PC-3 (cell line): ENCODE data around the gene BOD1L2. TPM values are rescaled to one million over a fixed set of nuclear protein-coding genes. Genes with fewer than 3 reads are reported as not detected.

Experiments used
- ATAC-seq: fragments of 200-7000 bp; cut with Tn5 transposase; 2 replicates; pipeline ENCODE4 v1.9.1; 2020; ENCODE audit warnings: mild to moderate bottlenecking, moderate library complexity
- BruUV-seq: library from RNA; stranded (reverse); fragments of 400-500 nt; replicated peaks from 2 replicates; lab custom pipeline; 2021; lab: Mats Ljungman, UMichigan
- CTCF ChIA-PET: fragments of 300-600 bp; sonication (Branson Sonifier 250); formaldehyde crosslinking; loops from one replicate; lab custom pipeline; 2022; ENCODE audit warnings: antibody characterized with exemption; lab: Charles Lee
- POLR2A ChIA-PET: fragments of 300-600 bp; sonication (Branson Sonifier 250); formaldehyde crosslinking; loops from one replicate; lab custom pipeline; 2022; ENCODE audit warnings: antibody characterized with exemption; ENCODE audit not compliant: unreplicated experiment; lab: Charles Lee
- DNase-seq: peaks from one replicate; pipeline ENCODE4 v3.0.0-alpha.2; 2015
- H2AFZ ChIP-seq: fragments of 300-600 bp; sonication (generic); 2 replicates; pipeline ENCODE4 v1.6.0; 2016; ENCODE audit warnings: antibody characterized with exemption, low read length
- H3F3A ChIP-seq: fragments of 300-600 bp; sonication (generic); one replicate; pipeline ENCODE4 v1.6.0; 2017; ENCODE audit warnings: antibody characterized with exemption, low read length, control low read depth, mild to moderate bottlenecking; ENCODE audit not compliant: unreplicated experiment
- H3K27ac ChIP-seq: fragments of 300-600 bp; sonication (generic); 2 replicates; pipeline ENCODE4 v1.5.1; 2016; ENCODE audit warnings: mild to moderate bottlenecking, low read length
- H3K27me3 ChIP-seq: fragments of 300-600 bp; sonication (generic); 2 replicates; pipeline ENCODE4 v1.6.1; 2016; ENCODE audit warnings: low read length, mixed read lengths
- H3K36me3 ChIP-seq: fragments of 300-600 bp; sonication (generic); 2 replicates; pipeline ENCODE4 v1.6.1; 2016; ENCODE audit warnings: low read depth, mixed run types, low read length, mixed read lengths
- H3K4me1 ChIP-seq: fragments of 300-600 bp; sonication (generic); 2 replicates; pipeline ENCODE4 v1.5.1; 2016; ENCODE audit warnings: low read length; ENCODE audit not compliant: insufficient read depth
- H3K4me2 ChIP-seq: fragments of 300-600 bp; sonication (generic); 2 replicates; pipeline ENCODE4 v1.6.0; 2016; ENCODE audit warnings: low read length
- H3K4me3 ChIP-seq: fragments of 300-600 bp; sonication (generic); 2 replicates; pipeline ENCODE4 v1.5.1; 2016; ENCODE audit warnings: mild to moderate bottlenecking, low read length, mixed read lengths
- H3K79me2 ChIP-seq: fragments of 300-600 bp; sonication (generic); 2 replicates; pipeline ENCODE4 v1.6.1; 2017; ENCODE audit warnings: low read length, mixed read lengths
- H3K9ac ChIP-seq: fragments of 300-600 bp; sonication (generic); 2 replicates; pipeline ENCODE4 v1.6.0; 2016; ENCODE audit warnings: mild to moderate bottlenecking, low read length
- H3K9me2 ChIP-seq: fragments of 300-600 bp; sonication (generic); replicated peaks from 2 replicates; pipeline ENCODE4 v1.6.1; 2016; ENCODE audit warnings: mixed run types, low read length, mixed read lengths
- H3K9me3 ChIP-seq: fragments of 300-600 bp; sonication (generic); 2 replicates; pipeline ENCODE4 v1.6.1; 2016; ENCODE audit warnings: low read length, mixed read lengths
- H4K20me1 ChIP-seq: fragments of 300-600 bp; sonication (generic); 2 replicates; pipeline ENCODE4 v1.6.1; 2016; ENCODE audit warnings: low read length, mixed read lengths
- EZH2 ChIP-seq: fragments of 300-600 bp; sonication (generic); IDR thresholded peaks from one replicate; pipeline ENCODE4 v1.6.1; 2017; ENCODE audit warnings: antibody characterized with exemption, mild to moderate bottlenecking, low read length; ENCODE audit not compliant: unreplicated experiment
- EZH2phosphoT487 ChIP-seq: fragments of 300-600 bp; sonication (generic); IDR thresholded peaks from 2 replicates; pipeline ENCODE4 v1.6.1; 2018; ENCODE audit warnings: mild to moderate bottlenecking, antibody characterized with exemption, low read length, borderline replicate concordance
- intact Hi-C: fragments of 100-400 bp; cut with micrococcal nuclease; formaldehyde crosslinking; loops from 2 replicates; pipeline ENCODE4 v1.9.0; 2023
- total RNA-seq: library from RNA; depleted of rRNA; stranded (reverse); fragments of >200 nt; gene quantifications from 2 replicates; pipeline ENCODE4 v1.2.3, GENCODE V29; 2014; rRNA removed
- TF ChIP-seq, protein P1 (sequence below): fragments of 300-600 bp; sonication (generic); conservative IDR thresholded peaks from 2 replicates; pipeline ENCODE4 v1.5.1; 2017; ENCODE audit warnings: antibody characterized with exemption, low read depth, mild to moderate bottlenecking, low read length

The BOD1L2 gene
- total RNA-seq, 1 experiment from 2014 or later = not detected

DNA sequence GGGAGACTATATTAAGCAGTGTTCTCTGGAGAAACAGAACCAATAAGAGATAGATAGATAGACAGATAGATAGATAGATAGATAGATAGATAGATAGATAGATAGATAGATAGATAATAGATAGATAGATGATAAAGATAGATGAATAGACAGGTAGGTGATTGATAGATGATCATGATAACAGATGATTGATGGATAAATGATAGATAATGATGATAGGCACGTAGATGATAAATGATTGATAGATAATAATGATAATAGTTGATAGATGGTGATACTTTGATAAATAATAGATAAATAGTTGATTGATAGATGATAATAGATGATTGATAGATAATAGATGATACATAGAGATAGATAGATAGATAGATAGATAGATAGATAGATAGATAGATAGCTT is 48.5 kb downstream of the BOD1L2 start:
- no peak for ATAC-seq
- H3K4me1 ChIP-seq = no peaks in the 10 kb centered on the region
- no peaks in the 10 kb centered on the region for H3F3A ChIP-seq
- intact Hi-C loops = no loop called here
- no peaks in the 10 kb centered on the region for H3K79me2 ChIP-seq
- H3K4me3 ChIP-seq = no peak overlapping the region
- H3K36me3 ChIP-seq = no peaks in the 10 kb centered on the region
- ChIA-PET CTCF (no interaction called here), POLR2A (no interaction called here)
- H2AFZ ChIP-seq = no peak overlapping the region
- no peak overlapping the region for H3K27ac ChIP-seq
- H3K27me3 ChIP-seq = peaks cover 25% of the 10 kb centered on the region; the same call in 1 of the 2 replicates
- H3K9ac ChIP-seq = no peak overlapping the region
- no TSS peak for BruUV-seq
- no peaks in the 10 kb centered on the region for H3K9me2 ChIP-seq
- H4K20me1 ChIP-seq = no peaks in the 10 kb centered on the region
- no peak overlapping the region for H3K4me2 ChIP-seq
- TF ChIP-seq EZH2 = no peak
- TF ChIP-seq, protein P1, sequence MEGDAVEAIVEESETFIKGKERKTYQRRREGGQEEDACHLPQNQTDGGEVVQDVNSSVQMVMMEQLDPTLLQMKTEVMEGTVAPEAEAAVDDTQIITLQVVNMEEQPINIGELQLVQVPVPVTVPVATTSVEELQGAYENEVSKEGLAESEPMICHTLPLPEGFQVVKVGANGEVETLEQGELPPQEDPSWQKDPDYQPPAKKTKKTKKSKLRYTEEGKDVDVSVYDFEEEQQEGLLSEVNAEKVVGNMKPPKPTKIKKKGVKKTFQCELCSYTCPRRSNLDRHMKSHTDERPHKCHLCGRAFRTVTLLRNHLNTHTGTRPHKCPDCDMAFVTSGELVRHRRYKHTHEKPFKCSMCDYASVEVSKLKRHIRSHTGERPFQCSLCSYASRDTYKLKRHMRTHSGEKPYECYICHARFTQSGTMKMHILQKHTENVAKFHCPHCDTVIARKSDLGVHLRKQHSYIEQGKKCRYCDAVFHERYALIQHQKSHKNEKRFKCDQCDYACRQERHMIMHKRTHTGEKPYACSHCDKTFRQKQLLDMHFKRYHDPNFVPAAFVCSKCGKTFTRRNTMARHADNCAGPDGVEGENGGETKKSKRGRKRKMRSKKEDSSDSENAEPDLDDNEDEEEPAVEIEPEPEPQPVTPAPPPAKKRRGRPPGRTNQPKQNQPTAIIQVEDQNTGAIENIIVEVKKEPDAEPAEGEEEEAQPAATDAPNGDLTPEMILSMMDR = no peak
- TF ChIP-seq EZH2phosphoT487 = no peak
- DNase-seq = no peak
- H3K9me3 ChIP-seq = no peaks in the 10 kb centered on the region

DNA sequence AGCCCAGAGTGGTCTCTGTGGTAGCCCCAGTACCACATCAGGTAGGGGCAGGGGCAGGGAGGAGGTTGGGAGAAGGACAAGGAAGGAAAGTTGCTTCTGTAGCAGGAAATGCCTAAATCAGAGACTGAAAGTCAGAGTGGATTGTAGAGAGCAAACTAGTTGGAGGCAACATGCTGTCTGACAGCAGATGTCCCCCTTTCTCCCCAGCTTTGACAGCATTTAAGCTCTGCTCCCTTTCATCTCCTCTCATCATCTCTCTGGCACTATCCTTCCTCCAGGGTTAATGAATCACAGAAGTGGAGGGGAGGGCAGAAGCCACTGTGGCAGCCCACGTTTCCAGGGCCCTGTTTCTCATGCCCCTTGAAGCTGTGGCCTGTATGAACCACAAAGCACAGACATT is 50.4 kb downstream of the BOD1L2 start:
- no TSS peak for BruUV-seq
- H3K27ac ChIP-seq = no peak overlapping the region
- no peak overlapping the region for H3K9ac ChIP-seq
- ChIA-PET CTCF (no interaction called here), POLR2A (no interaction called here)
- H2AFZ ChIP-seq = no peak overlapping the region
- no peaks in the 10 kb centered on the region for H3K9me2 ChIP-seq
- no peaks in the 10 kb centered on the region for H4K20me1 ChIP-seq
- H3K4me1 ChIP-seq = no peaks in the 10 kb centered on the region
- TF ChIP-seq EZH2 (no peak), EZH2phosphoT487 (no peak)
- TF ChIP-seq, protein P1 = no peak
- H3K4me3 ChIP-seq = no peak overlapping the region
- no peaks in the 10 kb centered on the region for H3K9me3 ChIP-seq
- ATAC-seq (no peak), DNase-seq (no peak)
- H3K79me2 ChIP-seq = no peaks in the 10 kb centered on the region
- no peak overlapping the region for H3K4me2 ChIP-seq
- intact Hi-C loops = no loop called here
- H3K27me3 ChIP-seq = peaks cover 41% of the 10 kb centered on the region
- H3K36me3 ChIP-seq = no peaks in the 10 kb centered on the region
- H3F3A ChIP-seq = no peaks in the 10 kb centered on the region

DNA sequence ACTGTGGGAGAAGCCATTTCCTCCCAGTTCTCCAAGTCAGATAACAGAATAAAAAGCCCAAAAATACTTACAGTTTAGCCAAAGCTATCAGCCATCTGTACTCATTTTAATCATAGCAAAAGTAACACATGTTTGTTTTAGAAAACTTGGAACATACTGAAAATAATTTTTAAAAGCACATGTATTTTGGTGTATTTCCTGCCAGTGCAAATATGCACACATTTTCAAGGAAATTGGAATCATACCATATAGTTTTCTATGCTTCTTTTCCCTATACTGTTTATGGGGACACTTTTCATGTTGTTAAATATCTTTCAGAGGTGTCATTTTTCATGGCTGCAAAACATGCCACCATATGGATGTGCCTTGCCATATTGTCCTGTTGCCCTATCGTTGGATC is 51.2 kb downstream of the BOD1L2 start:
- Histone ChIP-seq H3K9me2 (no peaks in the 10 kb centered on the region), H3K27ac (no peak overlapping the region), H3K79me2 (no peaks in the 10 kb centered on the region), H3K27me3 (peaks cover 43% of the 10 kb centered on the region), H3K9me3 (no peaks in the 10 kb centered on the region), H3K36me3 (no peaks in the 10 kb centered on the region), H3K4me1 (no peaks in the 10 kb centered on the region), H3F3A (no peaks in the 10 kb centered on the region), H3K4me3 (no peak overlapping the region), H2AFZ (no peak overlapping the region), H4K20me1 (no peaks in the 10 kb centered on the region), H3K4me2 (no peak overlapping the region), H3K9ac (no peak overlapping the region)
- no TSS peak for BruUV-seq
- ATAC-seq (no peak), DNase-seq (no peak)
- ChIA-PET CTCF (no interaction called here), POLR2A (no interaction called here)
- TF ChIP-seq EZH2phosphoT487 (no peak), EZH2 (no peak)
- intact Hi-C loops = no loop called here

Other genes starting within 250 kb of the BOD1L2 start
- gene ST8SIA3, start 205.5 kb downstream of the BOD1L2 start, total RNA-seq = not detected in 2 replicates